Upper lobe of left lung (tissue), 4 donors: ENCODE measurements around the gene MBP.

Source experiments
- CTCF ChIP-seq, 6 experiments: fragments of 450-650 bp in 4 of 6; fragments of 200-600 bp in 2 of 6; sonication (generic) in 2 of 6; IDR thresholded peaks; one replicate each; pipeline ENCODE4 v1.5.1; 2016 to 2019; ENCODE audit warnings: antibody characterized with exemption in 6 of 6
- POLR2A ChIP-seq, 4 donors: fragments of 450-650 bp; IDR thresholded peaks; one replicate each; pipeline ENCODE4 v1.5.1; 2016 to 2017; ENCODE audit warnings: antibody characterized with exemption in 4 of 4, mild to moderate bottlenecking in 2 of 4

GRCh38 chr18:77100751-77101355 lies 31.7 kb downstream of the MBP start:
- TF ChIP-seq CTCF (IDR thresholded peaks at IDR 0.05): no peak
- no peak for TF ChIP-seq POLR2A (IDR thresholded peaks at IDR 0.05)
